Endothelial cell (in vitro differentiated cells): ENCODE measurements around the gene TRAM2. TPM values are rescaled to one million over a fixed set of nuclear protein-coding genes. Genes with fewer than 3 reads are reported as not detected.

Experiments used
- DNase-seq: peaks from one replicate; pipeline ENCODE4 v3.0.0; 2021; ENCODE audit warnings: low spot score
- H3K27ac Mint-ChIP-seq: one replicate; pipeline ENCODE4 v1.8.0; 2021; ENCODE audit warnings: mixed read lengths, inconsistent platforms; ENCODE audit not compliant: unreplicated experiment
- H3K27me3 Mint-ChIP-seq: one replicate; pipeline ENCODE4 v1.8.0; 2021; ENCODE audit warnings: mild to moderate bottlenecking, moderate library complexity, mixed read lengths, inconsistent platforms; ENCODE audit not compliant: unreplicated experiment
- H3K36me3 Mint-ChIP-seq: one replicate; pipeline ENCODE4 v1.8.0; 2021; ENCODE audit warnings: mild to moderate bottlenecking, low read depth, mixed read lengths, inconsistent platforms; ENCODE audit not compliant: unreplicated experiment
- H3K4me1 Mint-ChIP-seq: one replicate; pipeline ENCODE4 v1.8.0; 2021; ENCODE audit warnings: mild to moderate bottlenecking, mixed read lengths, inconsistent platforms; ENCODE audit not compliant: unreplicated experiment
- H3K4me3 Mint-ChIP-seq: one replicate; pipeline ENCODE4 v1.8.0; 2021; ENCODE audit warnings: mild to moderate bottlenecking, mixed read lengths, inconsistent platforms; ENCODE audit not compliant: unreplicated experiment
- H3K9me3 Mint-ChIP-seq: one replicate; pipeline ENCODE4 v1.8.0; 2021; ENCODE audit warnings: mixed read lengths, inconsistent platforms; ENCODE audit not compliant: unreplicated experiment
- CTCF ChIP-seq: fragments of 200-600 bp; sonication (generic); IDR thresholded peaks from one replicate; pipeline ENCODE4 v1.5.0; 2021; ENCODE audit warnings: antibody characterized with exemption; ENCODE audit not compliant: unreplicated experiment
- total RNA-seq: library from RNA; stranded (reverse); fragmentation: NEBNext Ultra II Directional; extraction: Animal tissue kit (Norgen Biotek cat#: 25700); gene quantifications from one replicate; pipeline ENCODE4 v1.2.1, GENCODE V29; 2021; ENCODE audit not compliant: unreplicated experiment

Gene TRAM2
- total RNA-seq, 1 donor from 2014 or later: 29.4 TPM

GRCh38 chr6:52551483-52552277 lies 25.2 kb downstream of the TRAM2 start:
- peaks cover 7% of the 10 kb centered on the region for H3K27me3 Mint-ChIP-seq
- peak overlapping the region; percentile 23 for H3K4me3 Mint-ChIP-seq
- H3K4me1 Mint-ChIP-seq: peaks cover 62% of the 10 kb centered on the region
- H3K36me3 Mint-ChIP-seq: peaks cover 12% of the 10 kb centered on the region
- no peaks in the 10 kb centered on the region for H3K9me3 Mint-ChIP-seq
- no peak for DNase-seq
- no peak for TF ChIP-seq CTCF
- H3K27ac Mint-ChIP-seq: peak overlapping the region; percentile 0

GRCh38 chr6:52550870-52551269 lies 26.0 kb downstream of the TRAM2 start:
- no peak overlapping the region for H3K4me3 Mint-ChIP-seq
- no peak for DNase-seq
- peaks cover 68% of the 10 kb centered on the region for H3K4me1 Mint-ChIP-seq
- peaks cover 17% of the 10 kb centered on the region for H3K36me3 Mint-ChIP-seq
- no peak for TF ChIP-seq CTCF
- no peaks in the 10 kb centered on the region for H3K9me3 Mint-ChIP-seq
- H3K27me3 Mint-ChIP-seq: peaks cover 11% of the 10 kb centered on the region
- no peak overlapping the region for H3K27ac Mint-ChIP-seq

DNA sequence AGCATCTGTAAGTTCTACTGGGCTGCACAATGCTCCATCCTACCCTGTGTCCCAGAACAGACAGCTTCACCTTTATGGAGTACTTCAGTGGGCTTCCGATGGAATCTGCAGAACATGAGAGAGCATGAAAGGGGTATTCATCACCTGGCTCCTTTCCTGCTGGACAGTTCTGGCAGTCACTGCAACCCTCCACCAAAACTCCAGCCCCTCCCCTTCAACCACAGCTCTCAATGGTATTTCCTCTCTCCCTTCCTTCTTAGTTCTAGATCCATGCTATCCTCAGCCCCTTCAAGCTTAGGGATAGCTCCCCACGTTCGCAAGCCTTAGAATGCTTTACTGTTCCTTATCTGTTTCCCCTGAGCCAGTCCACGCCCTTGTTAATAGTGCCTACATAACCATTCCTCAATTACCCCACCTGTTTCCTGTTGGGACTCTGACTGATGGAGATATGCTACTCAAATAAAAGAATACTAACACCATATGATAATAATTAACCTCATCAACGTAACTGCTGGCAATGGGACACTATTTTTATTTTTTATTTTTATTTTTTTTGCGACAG lies 26.8 kb downstream of the TRAM2 start:
- Mint-ChIP-seq H3K36me3 (peaks cover 20% of the 10 kb centered on the region), H3K9me3 (no peaks in the 10 kb centered on the region), H3K27ac (peak overlapping the region; percentile 88), H3K4me1 (peaks cover 74% of the 10 kb centered on the region), H3K4me3 (peak overlapping the region; percentile 76), H3K27me3 (peaks cover 13% of the 10 kb centered on the region)
- TF ChIP-seq CTCF: no peak
- no peak for DNase-seq

DNA sequence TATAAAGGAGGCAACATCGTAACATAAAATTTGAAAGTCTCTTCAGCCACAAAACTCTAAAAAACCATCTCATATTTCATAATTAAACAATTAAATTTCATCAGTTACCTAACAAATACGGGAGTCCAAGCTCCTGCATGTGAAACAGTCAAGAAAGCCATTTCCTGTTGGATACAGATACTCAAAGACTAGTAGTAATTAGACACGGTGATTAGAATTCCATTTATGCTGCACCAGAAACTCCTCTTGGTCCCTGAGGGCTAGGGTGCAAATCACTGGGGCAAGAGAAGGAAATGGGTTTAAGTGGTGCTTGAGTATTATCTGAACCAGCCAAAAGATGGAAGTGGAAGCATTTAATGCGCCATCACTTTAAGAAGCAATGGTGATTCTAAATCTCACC lies 27.4 kb downstream of the TRAM2 start:
- H3K27me3 Mint-ChIP-seq: peaks cover 13% of the 10 kb centered on the region
- H3K27ac Mint-ChIP-seq: peak overlapping the region; percentile 52
- no peaks in the 10 kb centered on the region for H3K9me3 Mint-ChIP-seq
- H3K4me1 Mint-ChIP-seq: peaks cover 79% of the 10 kb centered on the region
- no peak for TF ChIP-seq CTCF
- peaks cover 20% of the 10 kb centered on the region for H3K36me3 Mint-ChIP-seq
- no peak overlapping the region for H3K4me3 Mint-ChIP-seq
- DNase-seq: no peak

DNA sequence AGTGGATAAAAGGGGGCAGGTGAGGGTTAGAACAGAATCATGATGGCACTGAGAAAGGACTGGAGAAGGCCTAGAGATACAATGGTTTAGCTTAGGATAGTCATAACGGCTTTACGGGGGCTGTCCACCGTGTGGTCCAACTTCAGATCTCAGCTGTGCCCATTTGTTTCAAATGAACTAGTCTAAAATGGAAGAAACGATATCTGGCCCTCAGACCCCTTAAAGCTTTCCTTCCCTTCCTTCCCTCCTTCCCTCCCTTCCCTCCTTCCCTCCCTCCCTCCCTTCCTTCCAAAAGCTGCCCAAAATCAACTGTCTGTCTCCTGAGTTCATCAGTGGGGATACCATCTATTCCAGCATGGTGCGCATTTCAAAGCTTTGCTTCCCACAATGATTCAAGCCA lies 27.9 kb downstream of the TRAM2 start:
- Mint-ChIP-seq H3K9me3 (no peaks in the 10 kb centered on the region), H3K4me3 (no peak overlapping the region), H3K27me3 (peaks cover 13% of the 10 kb centered on the region), H3K27ac (peak overlapping the region; percentile 52), H3K36me3 (peaks cover 20% of the 10 kb centered on the region), H3K4me1 (peaks cover 83% of the 10 kb centered on the region)
- no peak for DNase-seq
- no peak for TF ChIP-seq CTCF
